NCI-H2081 treated with DMSO at 0.1 percent for 48 hours (cell line): Measurements from ENCODE around the gene FMNL3.
A peak's percentile ranks its signal among the peaks of the same experiment; 100 is the strongest.
"Not testable (repeated sequence)": the region's sequence is repeated elsewhere in the genome, so short reads cannot be mapped to it uniquely, and the experiment has no call there.

ENCODE experiments used
- DNase-seq: peaks from one replicate; lab custom pipeline; 2025; lab: John Stamatoyannopoulos, UW

The FMNL3 gene, protein sequence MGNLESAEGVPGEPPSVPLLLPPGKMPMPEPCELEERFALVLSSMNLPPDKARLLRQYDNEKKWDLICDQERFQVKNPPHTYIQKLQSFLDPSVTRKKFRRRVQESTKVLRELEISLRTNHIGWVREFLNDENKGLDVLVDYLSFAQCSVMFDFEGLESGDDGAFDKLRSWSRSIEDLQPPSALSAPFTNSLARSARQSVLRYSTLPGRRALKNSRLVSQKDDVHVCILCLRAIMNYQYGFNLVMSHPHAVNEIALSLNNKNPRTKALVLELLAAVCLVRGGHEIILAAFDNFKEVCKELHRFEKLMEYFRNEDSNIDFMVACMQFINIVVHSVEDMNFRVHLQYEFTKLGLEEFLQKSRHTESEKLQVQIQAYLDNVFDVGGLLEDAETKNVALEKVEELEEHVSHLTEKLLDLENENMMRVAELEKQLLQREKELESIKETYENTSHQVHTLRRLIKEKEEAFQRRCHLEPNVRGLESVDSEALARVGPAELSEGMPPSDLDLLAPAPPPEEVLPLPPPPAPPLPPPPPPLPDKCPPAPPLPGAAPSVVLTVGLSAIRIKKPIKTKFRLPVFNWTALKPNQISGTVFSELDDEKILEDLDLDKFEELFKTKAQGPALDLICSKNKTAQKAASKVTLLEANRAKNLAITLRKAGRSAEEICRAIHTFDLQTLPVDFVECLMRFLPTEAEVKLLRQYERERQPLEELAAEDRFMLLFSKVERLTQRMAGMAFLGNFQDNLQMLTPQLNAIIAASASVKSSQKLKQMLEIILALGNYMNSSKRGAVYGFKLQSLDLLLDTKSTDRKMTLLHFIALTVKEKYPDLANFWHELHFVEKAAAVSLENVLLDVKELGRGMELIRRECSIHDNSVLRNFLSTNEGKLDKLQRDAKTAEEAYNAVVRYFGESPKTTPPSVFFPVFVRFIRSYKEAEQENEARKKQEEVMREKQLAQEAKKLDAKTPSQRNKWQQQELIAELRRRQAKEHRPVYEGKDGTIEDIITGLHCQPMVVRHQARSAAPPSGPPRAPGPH

DNA sequence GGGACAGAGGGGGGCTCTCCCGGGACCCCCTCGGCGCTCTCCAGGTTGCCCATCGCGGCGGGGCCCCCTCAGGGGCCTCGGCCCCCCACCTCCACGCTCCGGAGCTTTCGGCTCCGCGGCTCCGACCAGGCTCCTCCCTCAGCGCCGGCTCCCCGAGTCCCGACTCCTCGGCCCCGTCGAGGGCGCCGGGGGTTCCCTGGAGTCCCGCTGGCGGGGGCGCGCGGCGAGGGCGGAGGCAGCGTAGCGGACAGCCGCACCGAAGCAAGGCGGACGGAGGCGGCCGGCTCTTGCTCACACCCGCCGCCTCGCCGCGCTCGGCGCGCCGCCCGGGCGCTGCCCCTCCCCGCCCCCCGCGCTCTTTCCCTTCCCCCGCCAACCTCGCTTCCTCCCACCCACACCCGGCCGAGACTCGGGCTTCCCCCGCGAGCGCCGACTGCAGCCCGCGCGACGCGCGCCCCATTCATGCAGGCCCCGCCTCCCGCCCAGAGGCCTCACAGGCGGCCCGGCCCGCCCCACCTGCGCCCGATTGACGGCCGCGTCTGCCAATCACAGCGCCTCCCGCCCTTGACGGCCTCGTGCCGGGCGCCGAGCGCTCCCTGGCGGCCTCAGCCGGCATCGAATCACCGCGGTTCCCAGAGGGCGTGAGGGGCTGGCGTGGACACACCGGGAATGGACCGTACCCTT lies at the start of gene FMNL3:
Gene FMNL3, minus strand, starts transcription at position 278 of the 684 bp plus-strand sequence. Its CDS starts 225 bp downstream, at position 53.
- DNase-seq, result peak; percentile 44

DNA sequence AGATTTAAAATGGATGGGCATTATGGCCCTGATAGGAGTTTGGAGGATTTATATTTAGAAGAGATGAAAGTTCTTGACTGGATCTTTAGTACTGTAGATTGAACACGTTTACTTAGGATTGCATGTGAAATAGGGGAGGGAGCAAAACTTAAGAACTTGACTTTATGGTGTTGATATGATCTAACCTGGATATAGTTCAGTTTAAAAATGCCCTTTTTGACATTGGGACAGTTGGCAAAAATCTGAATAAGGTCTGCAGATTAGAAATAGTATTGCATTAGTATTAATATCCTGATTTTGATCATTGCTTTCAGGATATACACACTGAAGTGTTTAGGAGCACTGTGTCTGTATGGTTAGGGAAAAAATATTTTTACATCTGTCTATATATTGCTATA lies 43.8 kb upstream of the FMNL3 start:
- no peak for DNase-seq

DNA sequence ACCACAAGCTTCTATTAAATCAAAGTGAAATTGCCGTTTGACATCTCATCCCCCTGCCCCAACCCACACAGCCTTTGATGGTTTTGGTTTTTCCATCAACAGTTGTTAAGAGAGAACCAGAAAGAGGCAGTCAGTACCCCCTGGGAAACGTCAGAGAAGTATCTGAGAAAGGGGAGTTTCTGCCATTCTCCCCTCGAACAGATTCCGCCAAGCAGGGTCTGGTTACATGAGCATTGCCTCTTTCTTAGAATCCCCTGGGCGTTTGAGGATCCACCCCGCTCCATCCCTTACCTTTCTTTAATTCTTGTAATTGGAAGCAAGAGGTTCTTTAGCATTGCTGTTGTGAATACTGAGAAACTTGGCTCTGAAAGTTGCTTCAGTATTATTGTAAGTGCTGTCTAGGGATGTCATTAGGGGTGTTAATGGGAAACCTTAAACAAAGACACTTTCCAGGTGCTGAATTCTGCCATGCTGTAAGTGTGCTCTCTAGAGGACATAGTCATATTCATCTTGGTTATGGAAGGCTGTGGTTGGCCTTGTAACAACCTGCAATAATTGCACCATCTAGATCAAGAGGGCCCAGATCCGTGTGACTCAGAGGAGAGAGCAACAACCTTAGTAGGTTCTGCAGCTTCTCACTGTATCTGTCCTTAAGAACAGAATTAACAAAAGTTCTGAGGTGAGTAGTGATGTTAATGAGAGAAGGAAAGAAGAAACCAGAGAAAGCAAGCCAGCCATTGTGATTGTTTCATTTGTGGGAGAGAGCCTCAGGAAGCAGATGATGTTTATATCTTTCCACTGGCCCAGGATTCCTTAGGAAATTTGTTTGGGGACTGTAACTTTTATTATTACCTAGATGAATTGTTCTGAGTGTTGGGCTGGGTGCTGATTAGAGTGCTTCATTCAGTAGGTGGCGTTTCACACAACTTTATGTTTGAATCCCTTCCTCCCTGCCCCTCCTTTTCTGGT lies 43.1 kb upstream of the FMNL3 start:
- DNase-seq, result no peak

DNA sequence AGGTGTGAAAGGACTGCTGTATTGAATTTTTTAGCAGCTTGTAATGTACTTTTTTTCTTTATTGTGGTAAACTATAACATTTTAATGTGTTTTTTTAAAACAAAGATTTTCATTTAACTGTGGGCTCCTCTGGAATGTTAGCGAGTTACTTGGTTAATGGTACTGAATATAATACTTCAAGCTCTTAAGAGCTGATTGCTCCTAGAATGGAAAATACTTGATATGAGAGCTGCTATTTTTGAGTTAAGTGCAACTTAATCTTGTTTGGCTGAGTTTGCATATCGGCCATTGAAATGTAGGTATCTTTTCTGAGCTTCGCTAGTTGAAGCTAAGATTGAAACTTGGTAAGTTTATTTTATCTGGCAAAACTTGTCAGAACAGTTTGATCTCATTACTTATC lies 41.6 kb upstream of the FMNL3 start:
- no peak for DNase-seq

DNA sequence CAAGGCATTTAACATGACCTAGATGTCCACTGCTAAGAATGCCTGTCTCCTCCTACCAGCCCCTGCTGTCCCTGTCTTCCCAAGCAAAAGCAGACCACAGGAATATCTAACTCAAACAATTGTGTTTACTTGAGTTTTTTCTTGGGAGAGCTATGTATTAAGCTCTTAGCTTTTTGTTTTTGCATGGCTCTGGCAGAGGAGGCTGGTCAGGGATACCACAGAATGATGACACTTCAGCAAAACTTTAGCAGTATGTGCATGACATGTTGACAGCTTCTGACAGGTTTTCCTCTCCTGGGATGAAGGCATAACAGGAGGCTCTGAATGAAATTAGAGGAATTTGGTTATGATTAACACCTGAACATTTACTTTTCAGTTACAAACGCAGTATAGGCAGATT lies 41.1 kb upstream of the FMNL3 start:
- DNase-seq, result no peak

DNA sequence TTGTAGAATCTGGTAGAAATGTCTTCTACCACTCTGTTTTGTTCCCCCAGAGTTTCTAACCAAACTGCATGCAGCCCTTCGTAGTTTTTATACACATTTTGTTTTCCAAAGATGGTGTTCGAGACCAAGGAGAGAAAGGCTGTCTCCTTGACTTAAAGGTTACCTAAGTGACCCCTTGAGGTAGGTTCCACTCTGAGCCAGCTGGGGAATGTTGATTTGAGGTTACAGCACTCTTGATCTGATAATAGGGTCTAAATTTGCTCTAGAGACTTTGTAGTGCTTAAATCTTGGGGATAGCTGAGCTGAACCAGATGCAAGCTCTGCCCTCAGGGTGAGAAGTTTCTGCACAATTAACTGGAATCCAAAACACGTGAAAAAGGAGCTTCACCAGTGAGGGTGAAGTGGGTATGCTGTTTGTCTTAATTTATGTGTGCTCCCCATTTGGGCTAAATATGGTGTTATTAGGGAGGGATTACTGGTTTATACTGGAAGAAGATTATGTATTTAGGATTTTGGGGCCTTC lies 37.2 kb upstream of the FMNL3 start:
- DNase-seq, result no peak

DNA sequence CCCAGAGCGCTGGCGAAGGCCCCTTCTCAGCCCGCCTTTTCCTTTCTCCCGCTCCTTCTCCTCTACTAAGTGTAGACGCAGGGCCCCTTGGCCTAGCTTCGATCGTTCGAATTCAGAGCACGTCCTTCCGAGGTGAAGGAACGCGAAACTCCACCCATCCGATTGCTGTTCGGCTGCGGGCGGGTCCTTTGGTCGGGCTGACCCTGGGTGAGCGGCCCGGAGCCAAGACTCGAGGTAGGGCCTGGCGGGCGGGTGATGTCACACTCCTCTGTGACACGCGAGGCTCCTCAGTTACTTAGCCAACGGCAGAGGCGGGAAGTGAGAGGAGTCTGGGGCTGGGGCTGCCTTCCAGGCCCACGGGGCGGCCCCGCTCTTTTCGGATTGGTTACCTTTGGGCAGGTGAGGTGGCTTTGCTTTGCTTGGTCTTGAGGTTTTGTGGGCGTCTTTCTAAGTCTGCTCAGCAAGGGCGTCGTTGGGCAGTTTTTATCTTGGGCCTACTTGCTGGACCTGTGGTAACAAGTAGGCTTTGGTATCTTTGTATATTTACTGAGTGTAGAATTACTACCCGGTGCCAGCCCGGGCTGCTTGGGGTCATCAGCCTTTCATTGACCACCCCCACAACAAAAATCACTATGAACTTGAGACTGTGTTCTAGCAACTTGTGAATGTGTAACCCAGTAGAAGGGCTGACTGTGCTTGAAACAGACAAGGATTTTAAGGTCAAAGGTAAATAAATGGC lies 34.8 kb upstream of the FMNL3 start:
- peak; percentile 14 for DNase-seq

DNA sequence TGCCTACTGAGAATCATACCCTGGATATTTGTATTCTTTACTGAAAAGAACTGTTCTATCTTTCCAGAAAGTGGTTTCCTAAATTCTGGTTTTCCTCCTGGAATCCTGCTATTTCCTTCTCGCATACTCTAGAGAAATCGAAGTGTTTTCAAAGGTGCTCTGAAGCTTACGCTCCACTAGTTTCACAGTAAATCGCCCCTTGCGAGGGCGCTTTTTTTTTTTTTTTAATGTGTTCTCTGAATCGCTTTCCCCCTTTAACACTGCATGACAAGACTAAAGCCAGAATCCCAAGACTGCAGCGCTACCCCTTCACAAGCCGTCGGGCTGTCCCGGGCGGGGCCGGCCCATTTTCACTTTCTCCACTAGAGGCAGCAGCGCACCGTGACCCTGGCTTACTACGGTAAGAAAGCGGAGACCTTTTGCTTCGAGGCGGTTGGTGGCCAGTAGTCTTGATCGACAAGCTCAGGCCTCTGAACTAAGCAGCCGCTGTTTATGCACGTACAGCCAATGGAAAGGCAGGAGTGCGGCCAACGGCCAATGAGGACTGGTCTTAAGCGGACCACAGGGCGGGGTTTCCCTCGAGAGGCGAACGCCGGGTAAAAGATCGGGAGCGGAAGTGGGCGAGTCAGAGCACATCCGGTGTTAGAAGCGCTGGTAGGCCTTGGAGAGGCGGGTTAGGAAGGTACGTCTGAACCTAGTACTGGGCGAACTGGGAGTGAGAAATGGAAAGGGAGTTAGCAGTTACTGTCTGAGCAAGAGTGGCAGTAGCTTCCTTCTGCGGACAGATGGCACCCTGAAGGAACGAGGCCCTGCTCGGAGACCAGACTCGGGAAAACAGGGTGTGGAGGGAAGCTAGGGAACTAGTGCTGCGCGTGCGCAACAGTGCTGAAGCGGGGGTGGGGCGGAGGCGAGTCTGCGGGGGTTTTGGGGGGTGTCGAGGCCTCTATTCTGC lies 34.0 kb upstream of the FMNL3 start, which contains the start of gene TMBIM6:
Gene TMBIM6, plus strand, starts transcription at position 628 of the 952 bp plus-strand sequence. CDS start 10,937 bp downstream, outside the sequence.
- peak; percentile 99 for DNase-seq

DNA sequence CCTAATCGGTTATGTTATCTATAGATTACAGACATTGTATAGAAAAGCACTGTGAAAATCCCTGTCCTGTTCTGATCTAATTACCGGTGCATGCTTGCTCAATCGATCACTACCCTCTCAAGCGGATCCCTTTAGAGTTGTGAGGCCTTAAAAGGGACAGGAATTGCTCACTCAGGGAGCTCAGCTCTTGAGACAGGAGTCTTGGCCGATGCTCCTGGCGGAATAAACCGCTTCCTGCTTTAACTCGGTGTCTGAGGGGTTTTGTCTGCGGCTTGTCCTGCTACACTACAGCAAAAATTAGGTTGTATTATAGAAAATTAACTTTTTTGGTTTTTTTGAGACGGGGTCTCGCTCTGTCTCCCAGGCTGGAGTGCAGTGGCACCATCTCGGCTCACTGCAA lies 33.1 kb upstream of the FMNL3 start:
- DNase-seq, result not testable (repeated sequence)

DNA sequence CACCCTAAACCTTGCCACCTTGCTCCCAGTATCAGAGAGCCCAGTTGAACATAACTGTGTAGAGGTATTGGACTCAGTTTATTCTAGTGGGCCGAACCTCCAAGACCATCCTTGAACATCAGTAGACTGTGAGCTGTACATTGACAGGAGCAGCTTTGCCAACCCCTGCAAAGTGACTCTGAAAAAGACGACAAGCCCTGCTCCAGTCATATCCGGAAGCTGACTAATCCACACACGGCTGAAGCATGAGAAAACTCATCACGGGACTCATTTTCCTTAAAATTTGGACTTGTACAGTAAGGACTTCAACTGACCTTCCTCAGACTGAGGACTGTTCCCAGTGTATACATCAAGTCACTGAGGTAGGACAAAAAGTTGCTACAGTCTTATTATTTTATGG lies 31.5 kb upstream of the FMNL3 start:
- DNase-seq, result not testable (repeated sequence)

DNA sequence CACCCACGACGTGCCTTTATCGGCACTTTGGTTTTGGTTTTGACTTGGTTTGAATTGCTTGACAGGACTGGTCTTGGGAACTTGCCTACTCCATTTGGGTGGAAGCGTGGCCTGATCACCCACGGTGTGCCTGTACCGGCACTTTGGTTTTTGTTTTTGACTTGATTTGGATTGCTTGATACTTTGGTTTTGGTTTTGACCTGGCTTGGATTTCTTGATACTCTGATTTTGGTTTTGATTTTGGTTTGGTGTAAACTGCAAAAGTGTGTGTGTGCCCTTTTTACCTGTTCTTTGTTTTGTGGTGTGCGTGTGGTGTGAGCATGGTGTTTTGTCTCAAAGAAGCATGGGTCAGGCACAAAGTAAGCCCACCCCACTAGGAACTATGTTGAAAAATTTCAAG lies 27.7 kb upstream of the FMNL3 start:
- DNase-seq, result not testable (repeated sequence)

DNA sequence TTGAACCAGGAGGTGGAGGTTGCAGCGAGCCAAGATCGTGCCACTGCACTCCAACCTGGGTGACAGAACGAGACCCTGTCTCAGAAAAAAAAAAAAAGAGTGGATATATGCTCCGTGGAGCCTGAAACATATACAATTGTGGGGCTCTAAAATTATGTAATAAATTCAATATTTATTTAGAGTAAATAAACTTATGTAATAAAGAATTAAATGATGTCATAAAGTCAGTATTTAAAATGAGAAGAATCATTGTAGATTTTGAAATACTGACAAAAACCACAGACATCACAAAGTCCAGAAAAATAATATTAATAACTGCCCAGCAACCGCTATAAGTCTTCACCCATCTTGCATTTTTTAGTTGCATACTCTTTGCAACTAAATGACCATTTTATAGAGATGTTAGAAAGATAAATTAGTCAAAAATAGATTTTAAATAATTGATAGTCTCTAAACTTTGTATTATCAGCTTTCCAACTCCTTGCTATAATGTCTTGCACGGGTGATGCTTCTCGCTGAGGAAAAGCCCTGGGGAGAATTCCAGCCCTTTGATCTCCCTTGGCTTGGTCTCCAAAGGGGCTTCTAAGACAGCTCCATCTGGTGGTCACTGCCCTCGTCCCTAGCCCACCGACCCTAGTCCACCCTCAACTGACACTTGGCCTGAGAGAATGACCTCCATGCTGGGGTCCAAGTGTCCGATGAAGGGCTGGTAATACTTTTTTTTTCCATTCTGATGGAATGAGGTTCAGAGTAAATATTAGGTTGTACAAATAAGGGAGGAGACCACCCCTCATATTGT lies 26.2 kb upstream of the FMNL3 start:
- DNase-seq, result no peak

DNA sequence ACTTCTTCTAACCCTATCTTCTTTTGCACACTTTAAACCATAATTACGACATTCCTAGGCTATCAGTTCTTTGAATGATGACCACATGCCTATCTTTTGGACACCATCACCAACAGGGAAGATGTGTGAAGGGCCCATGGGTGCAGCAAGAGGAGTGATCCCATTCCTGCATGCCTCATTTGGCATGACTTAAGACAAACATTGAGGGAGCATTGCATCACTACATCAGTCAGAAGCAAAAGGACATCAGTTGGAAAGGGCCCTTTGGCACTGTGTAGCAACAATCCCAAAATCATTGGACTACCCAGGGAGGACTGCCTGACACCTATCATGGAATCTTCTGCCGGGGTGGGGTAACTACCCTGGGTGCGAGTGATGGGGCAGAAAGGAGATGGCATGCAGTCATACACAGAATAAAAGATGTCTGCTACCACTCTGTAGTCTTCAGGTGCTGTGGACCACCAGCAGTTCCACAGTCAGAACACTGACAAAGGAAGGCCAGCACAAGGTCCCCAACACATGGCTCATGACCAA lies 23.4 kb upstream of the FMNL3 start:
- no peak for DNase-seq

DNA sequence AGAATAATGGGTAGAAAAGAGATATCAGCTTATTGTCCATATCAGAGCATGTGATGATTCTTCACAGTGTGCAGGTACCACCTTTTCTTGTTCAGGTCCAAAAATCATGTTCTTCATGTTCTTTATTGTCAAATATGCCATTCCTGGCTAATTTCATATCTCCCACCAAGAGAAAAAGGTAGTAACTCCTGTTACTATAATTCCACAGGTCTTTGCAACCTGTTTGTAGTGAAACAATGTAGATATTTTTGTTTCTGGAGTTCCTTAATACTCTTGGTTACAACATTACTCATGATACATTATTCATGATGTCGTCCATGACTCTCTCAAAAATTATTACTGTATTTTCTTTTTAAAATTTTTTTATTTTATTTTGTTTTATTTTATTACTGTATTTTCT lies 22.8 kb upstream of the FMNL3 start:
- no peak for DNase-seq

DNA sequence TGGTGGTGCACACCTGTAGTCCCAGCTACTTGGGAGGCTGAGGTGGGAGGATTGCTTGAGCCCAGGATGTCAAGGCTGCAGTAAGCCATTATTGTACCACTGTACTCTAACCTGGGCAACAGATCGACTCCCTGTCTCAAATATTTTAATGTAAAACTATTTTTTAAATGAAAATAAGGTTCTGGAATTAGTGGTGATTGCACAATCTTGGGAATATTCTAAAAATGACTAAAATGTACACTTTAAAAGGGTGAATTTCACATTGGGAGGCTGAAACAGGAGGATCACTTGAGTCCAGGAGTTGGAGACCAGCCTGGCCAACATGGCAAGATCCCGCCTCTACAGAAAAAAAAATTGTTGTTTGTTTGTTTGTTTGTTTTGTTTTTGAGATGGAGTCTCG lies 21.2 kb upstream of the FMNL3 start:
- DNase-seq, result no peak

DNA sequence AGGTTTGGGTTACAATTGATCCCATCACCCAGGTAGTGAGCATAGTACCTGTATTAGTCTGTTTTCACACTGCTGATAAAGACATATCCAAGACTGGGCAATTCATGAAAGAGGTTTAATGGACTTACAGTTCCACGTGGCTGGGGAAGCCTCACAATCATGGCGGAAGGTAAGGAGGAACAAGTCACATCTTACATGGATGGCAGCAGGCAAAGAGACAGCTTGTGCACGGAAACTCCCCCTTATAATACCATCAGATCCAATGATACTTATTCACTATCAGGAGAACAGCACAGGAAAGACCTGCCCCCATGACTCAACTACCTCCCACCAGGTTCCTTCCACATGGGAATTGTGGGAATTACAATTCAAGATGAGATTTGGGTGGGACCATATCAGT lies 14.2 kb upstream of the FMNL3 start:
- DNase-seq, result not testable (repeated sequence)

DNA sequence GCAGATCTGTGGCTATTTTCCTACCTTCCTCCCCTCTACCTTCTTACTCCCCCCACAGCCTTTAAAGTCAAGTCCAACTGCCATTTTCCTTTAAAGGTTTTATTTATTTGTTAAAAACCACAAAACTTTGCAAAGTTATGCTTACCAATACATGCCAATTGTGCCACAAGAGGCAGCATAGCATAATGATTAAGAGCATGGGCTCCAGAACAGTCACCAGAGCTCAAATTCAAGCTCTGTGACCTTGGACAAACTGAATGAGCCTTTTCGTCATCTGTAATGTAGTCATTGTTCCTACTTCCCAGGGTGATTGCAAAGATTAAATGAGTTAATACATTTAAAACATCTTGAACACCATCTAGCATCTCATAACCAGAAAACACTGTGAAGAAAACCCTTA lies 13.0 kb upstream of the FMNL3 start:
- DNase-seq, result no peak

DNA sequence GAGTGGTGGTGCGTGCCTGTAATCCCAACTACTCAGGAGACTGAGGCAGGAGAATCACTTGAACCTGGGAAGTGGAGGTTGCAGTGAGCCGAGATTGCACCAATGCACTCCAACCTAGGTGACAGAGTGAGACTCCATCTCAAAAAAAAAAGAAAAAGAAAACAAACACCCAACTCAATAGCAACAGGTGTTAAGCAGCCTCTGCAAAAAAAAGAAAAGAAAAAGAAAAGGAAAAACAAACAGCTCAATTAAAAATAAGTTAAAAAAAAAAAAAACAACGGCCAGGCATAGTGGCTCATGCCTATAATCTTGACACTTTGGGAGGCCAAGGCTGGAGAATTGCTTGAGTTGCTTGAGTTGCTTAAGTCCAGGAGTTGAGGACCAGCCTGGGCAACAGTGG lies 10.6 kb upstream of the FMNL3 start:
- DNase-seq, result not testable (repeated sequence)
